GM10266 (cell line): ENCODE data around the gene VPS54.
A peak's percentile ranks its signal among the peaks of the same experiment; 100 is the strongest.

Experiments used
- DNase-seq: peaks from one replicate; pipeline ENCODE4 v3.0.0; 2012; ENCODE audit errors: extremely low spot score
- TF ChIP-seq, protein P1 (sequence below): IDR thresholded peaks from 2 replicates; pipeline ENCODE4 v1.5.1; 2012; ENCODE audit warnings: mild to moderate bottlenecking, low read depth; ENCODE audit not compliant: control insufficient read depth, insufficient read depth; ENCODE audit errors: missing control alignments

Gene VPS54

DNA sequence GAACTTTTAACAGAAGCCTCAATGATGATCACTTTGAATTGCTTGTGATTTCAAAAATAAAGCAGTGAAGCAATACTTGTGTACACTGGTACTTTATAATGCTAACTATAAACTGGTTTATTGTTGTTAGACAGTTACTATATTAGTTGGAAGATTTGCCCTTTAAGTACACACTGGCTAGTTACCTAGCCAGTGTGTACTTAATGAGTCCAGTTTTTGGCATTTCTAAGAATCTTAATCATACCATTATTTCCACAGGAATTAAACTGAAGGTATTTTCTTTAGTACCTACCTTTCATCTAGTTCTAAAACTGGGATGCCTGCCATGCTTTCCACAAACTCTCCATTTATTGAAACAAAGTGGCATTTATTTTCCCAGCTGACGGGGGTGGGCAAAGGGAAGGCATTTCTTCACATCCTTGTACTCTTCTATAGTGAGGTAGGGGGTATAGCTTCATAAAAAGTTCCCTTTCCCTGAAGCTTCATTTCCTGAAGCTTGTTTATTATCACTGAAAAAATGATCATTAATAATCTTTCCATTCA is 127.7 kb downstream of the VPS54 start:
- DNase-seq, result no peak
- TF ChIP-seq, protein P1, sequence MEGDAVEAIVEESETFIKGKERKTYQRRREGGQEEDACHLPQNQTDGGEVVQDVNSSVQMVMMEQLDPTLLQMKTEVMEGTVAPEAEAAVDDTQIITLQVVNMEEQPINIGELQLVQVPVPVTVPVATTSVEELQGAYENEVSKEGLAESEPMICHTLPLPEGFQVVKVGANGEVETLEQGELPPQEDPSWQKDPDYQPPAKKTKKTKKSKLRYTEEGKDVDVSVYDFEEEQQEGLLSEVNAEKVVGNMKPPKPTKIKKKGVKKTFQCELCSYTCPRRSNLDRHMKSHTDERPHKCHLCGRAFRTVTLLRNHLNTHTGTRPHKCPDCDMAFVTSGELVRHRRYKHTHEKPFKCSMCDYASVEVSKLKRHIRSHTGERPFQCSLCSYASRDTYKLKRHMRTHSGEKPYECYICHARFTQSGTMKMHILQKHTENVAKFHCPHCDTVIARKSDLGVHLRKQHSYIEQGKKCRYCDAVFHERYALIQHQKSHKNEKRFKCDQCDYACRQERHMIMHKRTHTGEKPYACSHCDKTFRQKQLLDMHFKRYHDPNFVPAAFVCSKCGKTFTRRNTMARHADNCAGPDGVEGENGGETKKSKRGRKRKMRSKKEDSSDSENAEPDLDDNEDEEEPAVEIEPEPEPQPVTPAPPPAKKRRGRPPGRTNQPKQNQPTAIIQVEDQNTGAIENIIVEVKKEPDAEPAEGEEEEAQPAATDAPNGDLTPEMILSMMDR, result no peak

DNA sequence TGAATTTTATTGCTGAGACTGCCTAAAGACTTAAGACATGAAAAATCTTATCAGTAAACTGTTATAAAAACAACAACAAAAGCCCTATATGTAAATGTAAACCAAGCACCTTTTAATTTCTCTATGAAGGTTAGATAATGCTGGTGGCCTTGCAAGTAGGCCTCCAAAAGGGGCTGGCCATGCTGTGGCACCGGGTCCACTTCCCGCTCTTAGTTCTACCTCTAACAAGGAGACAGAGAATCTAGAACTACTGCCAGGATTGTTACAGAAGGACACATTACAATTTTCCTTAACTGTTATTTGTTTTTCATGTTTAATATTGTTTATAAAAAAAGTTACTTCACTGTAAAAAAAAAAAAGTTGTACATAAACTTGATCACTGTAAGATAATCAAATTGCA is 128.6 kb downstream of the VPS54 start:
- DNase-seq, result no peak
- TF ChIP-seq, protein P1, result no peak

DNA sequence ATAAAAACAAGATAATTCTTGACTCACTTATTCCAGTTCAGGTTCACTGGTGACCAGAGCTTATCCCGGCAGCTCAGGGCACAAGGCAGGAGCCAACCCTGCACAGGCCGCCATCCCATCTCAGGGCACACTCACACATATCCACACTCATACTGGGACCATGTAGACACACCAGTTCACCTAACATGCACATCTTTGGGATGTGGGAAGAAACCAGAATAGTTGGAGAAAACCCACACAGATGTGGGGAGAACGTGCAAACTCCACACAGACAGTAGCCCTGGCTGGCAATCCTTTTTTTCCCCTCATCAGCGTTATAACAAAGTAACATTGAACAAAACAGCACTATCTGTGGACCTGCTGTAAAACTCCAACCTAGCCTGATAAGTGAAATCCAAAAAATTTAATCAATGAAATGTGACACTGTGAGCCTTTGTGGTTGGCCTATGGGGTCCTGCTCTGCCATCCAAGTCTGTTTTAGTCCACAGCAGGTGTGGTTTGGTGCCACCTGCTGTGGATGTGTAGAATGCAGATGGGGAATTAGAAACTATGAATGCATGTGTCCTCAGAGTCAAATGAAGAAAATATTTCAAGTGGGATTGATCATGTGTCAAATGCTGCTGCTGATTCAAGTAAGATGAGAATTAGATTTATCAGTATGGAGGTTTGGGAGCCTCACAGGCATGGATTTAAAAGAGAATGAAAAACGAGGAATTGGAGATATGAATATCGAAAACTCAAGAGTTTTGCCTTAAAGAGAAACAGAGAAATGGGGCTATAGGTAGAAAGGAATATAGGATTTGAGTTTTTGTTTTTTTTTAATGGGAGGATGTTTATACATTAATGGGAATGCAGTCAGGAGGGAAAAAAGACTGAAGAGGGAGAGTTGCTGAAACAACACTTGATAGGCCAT is 130.5 kb downstream of the VPS54 start:
- DNase-seq, result peak; percentile 47
- TF ChIP-seq, protein P1, result peak; percentile 82

DNA sequence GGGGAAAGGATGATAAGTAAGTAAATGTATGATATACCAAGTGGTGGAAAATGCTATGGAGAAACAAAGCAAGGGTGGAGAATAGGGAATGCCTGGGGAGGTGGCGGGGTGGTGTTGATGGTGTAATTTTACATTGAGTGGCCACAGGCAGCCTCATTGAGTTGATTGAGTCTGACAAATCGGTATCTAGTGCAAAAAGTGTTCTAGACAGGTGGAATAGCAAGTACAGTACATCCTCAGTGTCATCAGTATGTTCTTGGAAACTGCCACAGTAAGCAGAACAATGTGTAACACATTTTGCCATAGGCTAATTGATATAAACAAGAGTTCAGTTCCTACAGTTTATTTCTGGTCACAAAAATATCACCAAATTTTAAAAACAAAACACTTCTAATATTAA is 131.2 kb downstream of the VPS54 start:
- DNase-seq, result no peak
- TF ChIP-seq, protein P1, result no peak

DNA sequence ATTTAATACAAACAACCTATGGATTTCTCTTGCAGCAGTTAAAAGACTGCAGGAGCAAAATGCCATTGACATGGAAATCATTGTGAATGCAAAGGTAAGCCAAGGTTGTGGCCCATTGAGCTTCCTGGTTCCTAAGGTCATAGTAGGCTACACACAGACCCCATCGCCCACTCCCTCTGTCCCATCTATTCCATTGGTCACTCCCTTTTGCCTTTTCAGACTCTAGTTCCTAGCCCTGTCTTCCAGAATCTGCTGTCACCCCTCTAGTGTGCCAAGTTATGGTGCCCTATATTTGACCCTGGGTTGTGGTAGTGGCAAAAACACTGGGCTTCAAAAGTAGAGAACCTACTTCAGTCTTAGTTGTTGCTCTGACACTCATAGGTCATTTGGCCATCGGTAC is 132.8 kb downstream of the VPS54 start:
- DNase-seq, result no peak
- TF ChIP-seq, protein P1, result no peak

DNA sequence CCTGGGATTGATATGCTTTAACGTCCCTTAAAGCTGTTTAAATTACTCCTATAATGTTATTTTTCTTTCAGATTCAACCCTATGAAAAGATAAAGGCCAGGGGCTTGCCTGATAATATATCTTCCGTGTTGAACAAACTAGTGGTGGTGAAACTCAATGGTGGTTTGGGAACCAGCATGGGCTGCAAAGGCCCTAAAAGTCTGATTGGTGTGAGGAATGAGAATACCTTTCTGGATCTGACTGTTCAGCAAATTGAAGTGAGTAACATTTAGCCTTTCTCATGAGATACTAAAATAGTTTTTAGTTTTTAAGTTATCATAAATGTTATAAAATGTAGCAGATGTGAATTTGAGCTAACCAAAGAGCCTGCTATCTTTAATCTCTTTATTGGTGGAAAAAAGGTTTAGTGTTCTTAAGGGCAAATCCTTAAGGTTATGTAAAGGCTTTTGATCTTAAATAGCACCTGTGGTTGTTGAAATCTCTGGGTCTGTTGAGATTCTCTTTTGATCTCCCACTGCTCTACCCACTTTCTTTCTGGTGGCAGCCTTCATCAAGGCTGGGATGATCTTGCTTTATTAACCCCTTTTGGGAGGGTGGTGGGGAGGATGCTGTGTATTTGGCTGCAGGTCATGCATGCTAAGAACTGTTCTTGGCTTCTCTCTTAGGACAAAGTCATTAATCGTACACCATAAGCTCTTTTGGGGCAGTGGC is 136.7 kb downstream of the VPS54 start:
- no peak for DNase-seq
- TF ChIP-seq, protein P1, result no peak
